OCI-LY1 (cell line): ENCODE results near the gene MUC6.

ENCODE experiments used
- H2AFZ ChIP-seq: fragments of 200-600 bp; sonication (generic), shearing (Covaris generic); 2 replicates; pipeline ENCODE4 v1.6.0; 2014; ENCODE audit warnings: antibody characterized with exemption, mild to moderate bottlenecking, low read length
- H3F3A ChIP-seq: fragments of 200-600 bp; sonication (generic), shearing (Covaris generic); 2 replicates; pipeline ENCODE4 v1.6.0; 2014; ENCODE audit warnings: mild to moderate bottlenecking, antibody characterized with exemption, low read length, moderate library complexity; ENCODE audit not compliant: insufficient read depth
- H3K27ac ChIP-seq: fragments of 200-600 bp; sonication (generic); 2 replicates; pipeline ENCODE4 v1.5.1; 2014; ENCODE audit warnings: low read length, mixed run types, mild to moderate bottlenecking, low read depth; ENCODE audit not compliant: poor library complexity, severe bottlenecking
- H3K27me3 ChIP-seq: fragments of 200-600 bp; sonication (generic); 2 replicates; pipeline ENCODE4 v1.6.0; 2014; ENCODE audit warnings: antibody characterized with exemption, mild to moderate bottlenecking, low read length, moderate library complexity; ENCODE audit not compliant: insufficient read depth
- H3K36me3 ChIP-seq: fragments of 200-600 bp; sonication (generic); 2 replicates; pipeline ENCODE4 v1.6.1; 2014; ENCODE audit warnings: mild to moderate bottlenecking, antibody characterized with exemption, low read length, moderate library complexity, mixed read lengths; ENCODE audit not compliant: insufficient read depth
- H3K4me1 ChIP-seq: fragments of 200-600 bp; sonication (generic); 2 replicates; pipeline ENCODE4 v1.5.1; 2014; ENCODE audit warnings: mild to moderate bottlenecking, low read length, moderate library complexity; ENCODE audit not compliant: insufficient read depth, severe bottlenecking
- H3K4me2 ChIP-seq: fragments of 200-600 bp; sonication (generic), shearing (Covaris generic); 2 replicates; pipeline ENCODE4 v1.6.1; 2014; ENCODE audit warnings: low read length
- H3K4me3 ChIP-seq: fragments of 200-600 bp; sonication (generic); 2 replicates; pipeline ENCODE4 v1.5.1; 2014; ENCODE audit warnings: low read length, low read depth, mild to moderate bottlenecking, mixed read lengths; ENCODE audit not compliant: poor library complexity, severe bottlenecking
- H3K79me2 ChIP-seq: fragments of 200-600 bp; shearing (Covaris generic); 2 replicates; pipeline ENCODE4 v1.6.1; 2016; ENCODE audit warnings: mixed run types, low read length, mixed read lengths; ENCODE audit not compliant: insufficient read depth
- H3K9ac ChIP-seq: fragments of 200-600 bp; sonication (generic), shearing (Covaris generic); 2 replicates; pipeline ENCODE4 v1.6.1; 2014; ENCODE audit warnings: mild to moderate bottlenecking, low read length, mixed read lengths
- H3K9me2 ChIP-seq: fragments of 200-600 bp; sonication (generic), shearing (Covaris generic); 2 replicates; pipeline ENCODE4 v1.6.1; 2014; ENCODE audit warnings: low read depth, mild to moderate bottlenecking, low read length, mixed read lengths
- H3K9me3 ChIP-seq: fragments of 200-600 bp; shearing (Covaris generic); 2 replicates; pipeline ENCODE4 v1.6.1; 2014; ENCODE audit warnings: low read length, mixed read lengths
- H4K20me1 ChIP-seq: fragments of 200-600 bp; sonication (generic), shearing (Covaris generic); 2 replicates; pipeline ENCODE4 v1.6.0; 2016; ENCODE audit warnings: mild to moderate bottlenecking, low read length; ENCODE audit not compliant: insufficient read depth
- CTCF ChIP-seq: fragments of 200-600 bp; sonication (generic), shearing (Covaris generic); IDR thresholded peaks from 2 replicates; pipeline ENCODE4 v1.5.1; 2017; ENCODE audit warnings: mild to moderate bottlenecking, antibody characterized with exemption, low read length, moderate library complexity, mixed read lengths
- EZH2 ChIP-seq: fragments of 200-600 bp; sonication (generic), shearing (Covaris generic); IDR thresholded peaks from 2 replicates; pipeline ENCODE4 v1.8.0; 2017; ENCODE audit warnings: borderline replicate concordance, mixed run types, mild to moderate bottlenecking, antibody characterized with exemption, low read length, moderate library complexity, mixed read lengths

Gene MUC6

GRCh38 chr11:1074244-1075221 is 38.0 kb upstream of the MUC6 start, which contains the start of gene MUC2:
MUC2 (plus strand) TSS chr11:1074874.
- Histone ChIP-seq H3K9ac (no peak within 1 kb of the TSS), H3K27ac (no peak within 1 kb of the TSS), H3K9me2 (no peaks in the 10 kb centered on the region), H3K4me3 (no peak within 1 kb of the TSS), H3K4me1 (no peaks in the 10 kb centered on the region), H3F3A (no peaks in the 10 kb centered on the region), H3K9me3 (no peaks in the 10 kb centered on the region), H3K36me3 (no peaks in the 10 kb centered on the region), H4K20me1 (no peaks in the 10 kb centered on the region), H2AFZ (no peak within 1 kb of the TSS), H3K79me2 (no peaks in the 10 kb centered on the region), H3K27me3 (peaks cover 18% of the 10 kb centered on the region; the same call in 1 of the 2 replicates), H3K4me2 (no peak within 1 kb of the TSS)
- TF ChIP-seq CTCF (no peak), EZH2 (no peak)

GRCh38 chr11:1073851-1074243 is 37.3 kb upstream of the MUC6 start:
- H3K79me2 ChIP-seq, result no peaks in the 10 kb centered on the region
- no peaks in the 10 kb centered on the region for H3F3A ChIP-seq
- no peaks in the 10 kb centered on the region for H4K20me1 ChIP-seq
- TF ChIP-seq EZH2, result no peak
- TF ChIP-seq CTCF, result no peak
- H2AFZ ChIP-seq, result no peak overlapping the region
- H3K36me3 ChIP-seq, result no peaks in the 10 kb centered on the region
- no peak overlapping the region for H3K27ac ChIP-seq
- H3K4me2 ChIP-seq, result no peak overlapping the region
- H3K27me3 ChIP-seq, result peaks cover 18% of the 10 kb centered on the region; the same call in 1 of the 2 replicates
- H3K9me2 ChIP-seq, result no peaks in the 10 kb centered on the region
- no peaks in the 10 kb centered on the region for H3K4me1 ChIP-seq
- no peak overlapping the region for H3K9ac ChIP-seq
- H3K4me3 ChIP-seq, result no peak overlapping the region
- no peaks in the 10 kb centered on the region for H3K9me3 ChIP-seq

GRCh38 chr11:1073261-1073724 is 36.8 kb upstream of the MUC6 start:
- no peak overlapping the region for H3K27ac ChIP-seq
- no peak overlapping the region for H3K4me2 ChIP-seq
- H3K36me3 ChIP-seq, result no peaks in the 10 kb centered on the region
- no peaks in the 10 kb centered on the region for H3K9me3 ChIP-seq
- no peaks in the 10 kb centered on the region for H3K4me1 ChIP-seq
- no peaks in the 10 kb centered on the region for H3K9me2 ChIP-seq
- H3F3A ChIP-seq, result no peaks in the 10 kb centered on the region
- no peaks in the 10 kb centered on the region for H4K20me1 ChIP-seq
- no peak overlapping the region for H3K4me3 ChIP-seq
- H3K9ac ChIP-seq, result no peak overlapping the region
- no peak overlapping the region for H2AFZ ChIP-seq
- H3K79me2 ChIP-seq, result no peaks in the 10 kb centered on the region
- no peak for TF ChIP-seq CTCF
- TF ChIP-seq EZH2, result no peak
- H3K27me3 ChIP-seq, result peaks cover 18% of the 10 kb centered on the region; the same call in 1 of the 2 replicates
